Epithelial cell of proximal tubule (primary cell): ENCODE measurements around the gene FOXD2. TPM values are rescaled to one million over a fixed set of nuclear protein-coding genes. Genes with fewer than 3 reads are reported as not detected.

Source experiments
- DNase-seq: peaks from one replicate; pipeline ENCODE4 v3.0.0-alpha.2; 2011; ENCODE audit warnings: low read depth
- H3K4me3 ChIP-seq: 2 replicates; pipeline ENCODE4 v1.5.1; 2011; ENCODE audit warnings: low read depth, mild to moderate bottlenecking, low read length
- total RNA-seq: library from RNA; depleted of rRNA; stranded (reverse); fragments of >200 nt; gene quantifications from 2 replicates; pipeline ENCODE4 v1.2.3, GENCODE V29; 2015
- TF ChIP-seq, protein P1 (sequence below): conservative IDR thresholded peaks from 2 replicates; pipeline ENCODE4 v1.5.1; 2012; ENCODE audit warnings: low read depth, mild to moderate bottlenecking, low read length

Gene FOXD2
- total RNA-seq, 1 donor from 2014 or later = not detected

DNA sequence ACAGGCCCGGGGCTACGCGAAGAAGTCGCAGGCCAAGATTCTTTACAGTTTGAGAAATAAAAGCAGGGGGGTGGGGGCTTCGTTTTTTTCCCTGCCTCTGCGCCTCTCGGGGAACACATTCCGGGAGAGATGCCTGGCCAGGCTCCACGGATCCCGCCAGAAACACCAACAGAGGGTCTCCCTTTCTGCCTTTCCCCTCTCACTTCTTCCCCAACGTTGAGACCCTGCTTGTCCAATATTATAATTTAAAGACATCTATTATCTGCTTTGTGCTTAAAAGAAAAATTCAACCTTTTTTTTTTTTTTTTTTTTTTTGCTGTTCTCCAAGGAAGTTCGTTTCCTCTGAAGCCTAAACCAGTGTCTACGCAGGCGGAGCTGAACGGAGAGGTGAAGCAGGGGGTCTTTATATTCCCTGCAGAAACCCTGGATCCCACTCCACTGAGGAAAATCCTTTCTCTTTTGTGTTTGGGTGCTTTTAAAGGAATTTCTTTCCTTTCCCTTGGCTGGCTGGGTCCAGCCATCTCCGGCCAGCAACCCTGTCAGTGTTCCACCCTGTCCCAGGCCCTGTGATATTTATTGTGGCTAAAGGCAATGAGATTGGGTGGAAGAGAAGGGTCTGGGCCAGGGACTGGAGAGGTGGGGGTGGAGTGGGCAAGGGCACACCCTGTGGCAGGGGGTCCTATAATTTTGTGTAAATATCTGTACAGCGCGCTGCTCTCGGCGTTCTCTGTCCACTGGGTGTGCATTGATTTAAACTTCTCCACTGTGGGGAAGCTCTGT, 2.2 kb downstream of the FOXD2 start:
- H3K4me3 ChIP-seq = no peak overlapping the region
- DNase-seq = no peak
- TF ChIP-seq, protein P1, sequence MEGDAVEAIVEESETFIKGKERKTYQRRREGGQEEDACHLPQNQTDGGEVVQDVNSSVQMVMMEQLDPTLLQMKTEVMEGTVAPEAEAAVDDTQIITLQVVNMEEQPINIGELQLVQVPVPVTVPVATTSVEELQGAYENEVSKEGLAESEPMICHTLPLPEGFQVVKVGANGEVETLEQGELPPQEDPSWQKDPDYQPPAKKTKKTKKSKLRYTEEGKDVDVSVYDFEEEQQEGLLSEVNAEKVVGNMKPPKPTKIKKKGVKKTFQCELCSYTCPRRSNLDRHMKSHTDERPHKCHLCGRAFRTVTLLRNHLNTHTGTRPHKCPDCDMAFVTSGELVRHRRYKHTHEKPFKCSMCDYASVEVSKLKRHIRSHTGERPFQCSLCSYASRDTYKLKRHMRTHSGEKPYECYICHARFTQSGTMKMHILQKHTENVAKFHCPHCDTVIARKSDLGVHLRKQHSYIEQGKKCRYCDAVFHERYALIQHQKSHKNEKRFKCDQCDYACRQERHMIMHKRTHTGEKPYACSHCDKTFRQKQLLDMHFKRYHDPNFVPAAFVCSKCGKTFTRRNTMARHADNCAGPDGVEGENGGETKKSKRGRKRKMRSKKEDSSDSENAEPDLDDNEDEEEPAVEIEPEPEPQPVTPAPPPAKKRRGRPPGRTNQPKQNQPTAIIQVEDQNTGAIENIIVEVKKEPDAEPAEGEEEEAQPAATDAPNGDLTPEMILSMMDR = no peak

DNA sequence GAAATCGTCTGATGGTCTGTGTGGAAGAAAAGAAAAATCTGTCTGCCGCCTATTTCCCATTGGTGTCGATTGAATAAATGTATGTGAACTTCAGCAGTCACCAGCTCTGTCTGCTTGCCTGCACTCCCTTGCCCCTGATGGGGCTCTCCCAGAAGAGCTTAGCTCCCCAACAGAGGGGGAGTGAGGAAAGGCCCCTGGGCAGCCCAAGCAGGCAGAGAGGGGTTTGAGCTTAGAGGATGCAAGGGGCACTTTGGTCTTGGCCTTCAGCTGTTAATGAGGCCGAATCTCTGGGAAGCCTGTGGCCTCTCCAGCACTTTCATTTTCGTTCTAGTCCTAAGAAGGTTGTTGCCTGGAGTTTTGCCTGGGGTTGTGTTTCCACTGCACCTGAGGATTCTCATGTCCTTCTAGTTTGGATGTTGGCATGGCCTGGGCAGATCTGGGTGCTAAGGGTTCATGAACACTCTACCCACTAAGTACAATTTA, 2.8 kb downstream of the FOXD2 start:
- no peak overlapping the region for H3K4me3 ChIP-seq
- TF ChIP-seq, protein P1 = no peak
- DNase-seq = no peak

DNA sequence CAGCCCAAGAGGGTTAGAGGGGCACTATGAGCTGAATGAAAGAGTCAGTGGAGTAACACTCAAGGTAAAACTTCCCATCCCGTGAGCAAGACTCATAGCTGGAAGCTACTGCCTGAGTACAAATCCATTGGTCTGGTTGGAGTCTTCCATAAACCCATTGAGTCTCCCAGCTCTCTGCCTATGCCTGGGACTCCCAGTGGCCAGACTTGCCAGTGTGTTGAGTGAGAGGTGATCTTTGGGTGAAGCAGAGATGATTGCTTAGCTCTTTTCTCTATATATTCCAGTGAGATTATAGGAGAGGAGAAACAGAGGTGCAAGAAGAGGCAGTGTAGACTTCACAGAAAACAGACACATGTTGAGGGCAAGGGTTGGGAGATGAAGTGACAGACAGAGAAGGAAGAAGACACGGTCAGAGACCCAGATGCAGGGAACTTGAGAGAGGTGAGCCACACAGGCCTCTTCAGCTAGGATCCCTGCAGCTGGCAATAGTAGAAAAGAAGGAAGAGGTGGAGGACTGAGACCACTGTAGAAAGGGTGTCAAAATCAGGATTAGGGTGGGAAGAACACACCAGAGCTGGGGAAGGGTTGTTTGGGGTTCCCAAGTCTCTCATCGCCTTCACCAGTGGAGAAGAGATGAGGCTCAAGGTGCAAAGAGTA, 3.7 kb downstream of the FOXD2 start:
- DNase-seq = no peak
- H3K4me3 ChIP-seq = no peak overlapping the region
- TF ChIP-seq, protein P1 = no peak

DNA sequence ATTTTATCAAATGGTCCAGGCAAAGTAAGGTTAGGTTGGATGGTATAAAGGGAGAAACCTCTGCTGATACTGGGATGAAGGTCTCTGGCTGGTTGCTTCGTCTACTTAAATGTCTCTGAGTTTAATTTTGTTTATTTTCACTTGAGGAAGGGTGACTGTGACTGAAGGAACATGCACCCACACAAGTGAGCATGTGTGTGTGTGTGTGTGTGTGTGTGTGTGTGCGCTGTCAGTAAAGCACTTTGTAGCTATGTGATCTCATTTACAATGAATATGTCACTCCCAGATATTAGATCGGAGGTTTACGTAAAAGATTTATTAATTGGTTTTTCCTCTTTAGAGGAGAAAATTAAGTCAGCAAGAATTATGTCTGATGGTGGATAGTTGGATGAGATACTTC, 4.4 kb downstream of the FOXD2 start:
- H3K4me3 ChIP-seq = no peak overlapping the region
- DNase-seq = no peak
- TF ChIP-seq, protein P1 = no peak

DNA sequence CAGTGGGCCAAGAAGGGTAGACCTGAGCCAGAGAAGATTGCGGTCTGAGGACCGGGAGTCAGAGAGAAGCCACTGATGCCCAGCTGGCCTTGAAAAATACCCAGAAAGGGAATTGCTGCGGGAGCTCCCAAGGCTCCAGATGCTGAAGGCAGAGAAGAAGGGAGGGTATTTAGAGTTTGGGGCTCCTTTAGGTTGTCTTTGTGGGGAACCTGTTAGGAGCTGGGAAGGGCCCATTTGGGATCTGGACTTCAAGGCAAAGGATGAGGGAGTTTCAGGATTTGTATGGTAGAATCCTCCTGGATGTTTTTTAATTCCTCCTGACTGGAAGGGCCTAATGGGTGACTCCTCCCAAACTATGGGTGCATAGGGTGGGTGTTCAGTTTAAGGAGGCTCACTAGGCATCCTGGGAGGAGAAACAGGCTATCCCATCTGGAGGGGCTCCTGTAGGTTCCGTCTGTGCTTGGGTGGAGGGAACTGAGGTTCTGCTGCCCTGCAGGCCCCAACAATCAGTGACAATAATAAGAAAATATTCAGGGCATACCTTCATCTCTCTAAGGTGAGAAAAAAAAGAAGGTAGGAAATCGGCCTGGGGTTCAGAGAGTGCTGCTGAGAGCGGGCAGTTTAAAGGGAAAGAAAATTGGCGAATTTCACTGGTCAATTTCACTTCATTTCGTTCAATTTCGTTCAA, 5.1 kb downstream of the FOXD2 start:
- no peak overlapping the region for H3K4me3 ChIP-seq
- no peak for DNase-seq
- TF ChIP-seq, protein P1 = no peak

DNA sequence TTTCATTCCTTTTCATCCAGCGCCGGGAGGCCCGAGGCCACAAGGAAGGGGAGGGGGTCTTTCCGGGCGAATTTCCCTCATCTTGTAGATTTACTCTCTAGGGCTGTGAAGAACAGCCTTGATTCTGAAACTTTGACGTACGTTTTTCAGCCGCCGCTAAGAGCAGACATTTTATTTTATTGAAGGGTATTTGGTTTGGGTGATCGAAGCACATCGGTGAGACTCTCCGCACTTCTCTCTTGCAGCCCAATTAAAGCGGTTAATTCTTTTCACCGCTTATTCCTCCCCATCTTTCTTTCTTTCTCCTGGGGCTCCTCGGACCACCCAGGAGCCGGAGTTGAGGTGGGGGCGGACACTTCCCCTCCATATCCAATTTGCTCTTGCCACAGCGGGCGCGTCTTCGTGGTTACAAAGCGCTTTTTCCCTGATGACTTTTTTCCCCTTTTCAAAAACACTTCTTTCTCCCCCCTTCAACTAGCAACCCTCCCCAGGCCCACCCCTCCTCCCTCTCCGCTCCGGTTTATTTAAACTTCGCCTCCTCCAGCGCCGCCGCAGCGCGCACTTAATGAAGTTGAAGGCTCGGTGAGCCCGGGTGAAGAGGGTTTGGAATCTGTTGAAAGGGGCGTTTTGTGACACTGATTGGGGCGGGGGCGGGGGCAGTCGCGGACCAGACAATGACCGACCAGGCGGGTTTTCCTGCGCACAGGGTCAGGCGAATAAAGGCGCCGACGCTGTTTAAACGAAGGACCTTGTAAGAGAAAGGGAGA, 5.9 kb downstream of the FOXD2 start:
- TF ChIP-seq, protein P1 = no peak
- DNase-seq = no peak
- no peak overlapping the region for H3K4me3 ChIP-seq
